Measurements from ENCODE around the gene DLX2. TPM values are rescaled to one million over a fixed set of nuclear protein-coding genes. Genes with fewer than 3 reads are reported as not detected.

DLX2 gene
- total RNA-seq, 6 donors from 2014 or later = not detected

- no peak overlapping the region for H3K27ac ChIP-seq
- peaks cover 5 to 100% (median 79%) of the 10 kb centered on the region in 4 donors for H3K27me3 ChIP-seq
- ATAC-seq (ENCODE audit: low FRiP score in 2 of 2) = no peak
- peak in 1 of 2 donors; percentile 82 for DNase-seq
- peaks cover 33 to 68% (median 42%) of the 10 kb centered on the region in 4 donors for H3K4me1 ChIP-seq
- TF ChIP-seq POLR2AphosphoS5 (IDR thresholded peaks at IDR 0.05) (no peak), CTCF (IDR thresholded peaks at IDR 0.05) (peak in 1 of 6 experiments; percentile 11), POLR2A (IDR thresholded peaks at IDR 0.05) (no peak), EP300 (IDR thresholded peaks at IDR 0.05) (no peak)
- 5 to 6% methylated on average over 49 to 51 of the region's 54 CpGs for WGBS, 2 donors
- peak overlapping the region in 1 of 4 donors; percentile 44 for H3K4me3 ChIP-seq
- no peaks in the 10 kb centered on the region for H3K9me3 ChIP-seq
- H3K36me3 ChIP-seq = no peaks in the 10 kb centered on the region
Observed at GRCh38 chr2:172086241-172087206, 16.2 kb downstream of the DLX2 start.

GRCh38 chr2:172085460-172086159 is 17.1 kb downstream of the DLX2 start, which contains the start of gene DLX1:
Gene DLX1 (plus strand): TSS chr2:172085507. CDS start chr2:172085678, 171 bp downstream.
- peak within 1 kb of the TSS; percentile 8 to 46 (median 38) for H3K4me3 ChIP-seq
- TF ChIP-seq CTCF (IDR thresholded peaks at IDR 0.05) (no peak), POLR2A (IDR thresholded peaks at IDR 0.05) (no peak), EP300 (IDR thresholded peaks at IDR 0.05) (no peak), POLR2AphosphoS5 (IDR thresholded peaks at IDR 0.05) (no peak)
- H3K9me3 ChIP-seq = no peaks in the 10 kb centered on the region
- peak in 1 of 2 donors; percentile 79 for DNase-seq
- no peak within 1 kb of the TSS for H3K27ac ChIP-seq
- peaks cover 33 to 67% (median 42%) of the 10 kb centered on the region in 4 donors for H3K4me1 ChIP-seq
- WGBS, 2 donors = 6 to 12% methylated on average over 29 to 32 of the region's 34 CpGs
- peaks cover 5 to 100% (median 80%) of the 10 kb centered on the region in 4 donors for H3K27me3 ChIP-seq
- ATAC-seq (ENCODE audit: low FRiP score in 2 of 2) = peak in 1 of 2 donors; percentile 4
- no peaks in the 10 kb centered on the region for H3K36me3 ChIP-seq

- ATAC-seq (ENCODE audit: low FRiP score in 2 of 2) (peak; percentile 79 to 92), DNase-seq (peak; percentile 70 to 87)
- Histone ChIP-seq H3K36me3 (no peaks in the 10 kb centered on the region), H3K4me1 (peaks cover 33 to 61% (median 42%) of the 10 kb centered on the region in 4 donors), H3K27me3 (peaks cover 5 to 100% (median 76%) of the 10 kb centered on the region in 4 donors), H3K27ac (no peak overlapping the region), H3K9me3 (no peaks in the 10 kb centered on the region), H3K4me3 (peak overlapping the region; percentile 8 to 46 (median 38))
- no peak for TF ChIP-seq EP300 (IDR thresholded peaks at IDR 0.05)
- TF ChIP-seq POLR2AphosphoS5 (IDR thresholded peaks at IDR 0.05) = peak in 1 of 2 donors; percentile 14
- 0 to 1% methylated on average over 6 to 45 of the region's 76 CpGs for WGBS, 2 donors
Observed at GRCh38 chr2:172084645-172085459, 17.8 kb downstream of the DLX2 start.

- peaks cover 33 to 61% (median 42%) of the 10 kb centered on the region in 4 donors for H3K4me1 ChIP-seq
- peak overlapping the region in 3 of 4 donors; percentile 31 to 46 (median 44) for H3K4me3 ChIP-seq
- DNase-seq (no peak), ATAC-seq (ENCODE audit: low FRiP score in 2 of 2) (no peak)
- H3K27ac ChIP-seq = no peak overlapping the region
- 6% methylated on average over 10 of the region's 17 CpGs; no CpG with 5 or more reads in 1 of the 2 donors for WGBS, 2 donors
- TF ChIP-seq CTCF (IDR thresholded peaks at IDR 0.05) (no peak), POLR2A (IDR thresholded peaks at IDR 0.05) (no peak), POLR2AphosphoS5 (IDR thresholded peaks at IDR 0.05) (no peak), EP300 (IDR thresholded peaks at IDR 0.05) (no peak)
- H3K27me3 ChIP-seq = peaks cover 5 to 97% (median 71%) of the 10 kb centered on the region in 4 donors
- no peaks in the 10 kb centered on the region for H3K36me3 ChIP-seq
- no peaks in the 10 kb centered on the region for H3K9me3 ChIP-seq
Observed at GRCh38 chr2:172084395-172084644, 18.4 kb downstream of the DLX2 start.

All from upper lobe of left lung (tissue), 6 donors.